ENCODE measurements around the gene FAM107B. TPM values are rescaled to one million over a fixed set of nuclear protein-coding genes. Genes with fewer than 3 reads are reported as not detected.
A peak's percentile ranks its signal among the peaks of the same experiment; 100 is the strongest.

FAM107B gene
- total RNA-seq, 1 donor from 2014 or later: 82.2 TPM

- Mint-ChIP-seq H3K27me3 (no peaks in the 10 kb centered on the region), H3K27ac (no peak overlapping the region)
- DNase-seq (ENCODE audit: low spot score, unreplicated experiment): no peak
These were observed 234.6 kb downstream of the FAM107B start for GRCh38 chr10:14540062-14540461.

GRCh38 chr10:14539176-14539575, 235.5 kb downstream of the FAM107B start:
- H3K4me1 Mint-ChIP-seq (ENCODE audit: low read depth): peaks cover 10% of the 10 kb centered on the region
- DNase-seq (ENCODE audit: low spot score, unreplicated experiment): no peak
- H3K9me3 Mint-ChIP-seq (ENCODE audit: low read depth): no peaks in the 10 kb centered on the region
- no peaks in the 10 kb centered on the region for H3K27me3 Mint-ChIP-seq
- H3K36me3 Mint-ChIP-seq (ENCODE audit: insufficient read depth): peaks cover 10% of the 10 kb centered on the region
- no peak overlapping the region for H3K4me3 Mint-ChIP-seq (ENCODE audit: low read depth)
- TF ChIP-seq CTCF (IDR thresholded peaks at IDR 0.05; ENCODE audit: unreplicated experiment): no peak
- no peak overlapping the region for H3K27ac Mint-ChIP-seq

More at GRCh38 chr10:14540062-14540461, 234.6 kb downstream of the FAM107B start:
- peaks cover 7% of the 10 kb centered on the region for H3K36me3 Mint-ChIP-seq (ENCODE audit: insufficient read depth)
- H3K4me1 Mint-ChIP-seq (ENCODE audit: low read depth): peaks cover 13% of the 10 kb centered on the region
- no peak overlapping the region for H3K4me3 Mint-ChIP-seq (ENCODE audit: low read depth)
- no peaks in the 10 kb centered on the region for H3K9me3 Mint-ChIP-seq (ENCODE audit: low read depth)
- TF ChIP-seq CTCF (IDR thresholded peaks at IDR 0.05; ENCODE audit: unreplicated experiment): no peak

GRCh38 chr10:14536241-14537213, 238.2 kb downstream of the FAM107B start:
- H3K36me3 Mint-ChIP-seq (ENCODE audit: insufficient read depth): peaks cover 10% of the 10 kb centered on the region
- H3K9me3 Mint-ChIP-seq (ENCODE audit: low read depth): no peaks in the 10 kb centered on the region
- DNase-seq (ENCODE audit: low spot score, unreplicated experiment): peak; percentile 59
- peaks cover 24% of the 10 kb centered on the region for H3K4me1 Mint-ChIP-seq (ENCODE audit: low read depth)
- no peak overlapping the region for H3K27ac Mint-ChIP-seq
- H3K4me3 Mint-ChIP-seq (ENCODE audit: low read depth): no peak overlapping the region
- H3K27me3 Mint-ChIP-seq: no peaks in the 10 kb centered on the region
- peak; percentile 76 for TF ChIP-seq CTCF (IDR thresholded peaks at IDR 0.05; ENCODE audit: unreplicated experiment)

GRCh38 chr10:14535457-14536130, 239.1 kb downstream of the FAM107B start:
- H3K4me3 Mint-ChIP-seq (ENCODE audit: low read depth): no peak overlapping the region
- H3K9me3 Mint-ChIP-seq (ENCODE audit: low read depth): no peaks in the 10 kb centered on the region
- no peak overlapping the region for H3K27ac Mint-ChIP-seq
- peaks cover 5% of the 10 kb centered on the region for H3K36me3 Mint-ChIP-seq (ENCODE audit: insufficient read depth)
- H3K4me1 Mint-ChIP-seq (ENCODE audit: low read depth): peaks cover 24% of the 10 kb centered on the region
- no peak for TF ChIP-seq CTCF (IDR thresholded peaks at IDR 0.05; ENCODE audit: unreplicated experiment)
- H3K27me3 Mint-ChIP-seq: no peaks in the 10 kb centered on the region
- DNase-seq (ENCODE audit: low spot score, unreplicated experiment): no peak

GRCh38 chr10:14534152-14534551, 240.5 kb downstream of the FAM107B start:
- H3K4me1 Mint-ChIP-seq (ENCODE audit: low read depth): peaks cover 21% of the 10 kb centered on the region
- peak overlapping the region; percentile 59 for H3K27ac Mint-ChIP-seq

More at GRCh38 chr10:14534152-14534551, 240.5 kb downstream of the FAM107B start:
- no peak for TF ChIP-seq CTCF (IDR thresholded peaks at IDR 0.05; ENCODE audit: unreplicated experiment)
- Mint-ChIP-seq H3K9me3 (ENCODE audit: low read depth) (no peaks in the 10 kb centered on the region), H3K36me3 (ENCODE audit: insufficient read depth) (peaks cover 4% of the 10 kb centered on the region), H3K27me3 (no peaks in the 10 kb centered on the region), H3K4me3 (ENCODE audit: low read depth) (no peak overlapping the region)
- DNase-seq (ENCODE audit: low spot score, unreplicated experiment): no peak
